ENCODE data around the gene RNFT2. TPM values are rescaled to one million over a fixed set of nuclear protein-coding genes. Genes with fewer than 3 reads are reported as not detected.

Gene RNFT2
- total RNA-seq, 2 donors from 2014 or later = 0.32 to 4.7 TPM

GRCh38 chr12:116790066-116790465 is 52.0 kb downstream of the RNFT2 start:
- intact Hi-C loops (cut with DNase I) = no loop called here
- H3K27ac ChIP-seq = no peak overlapping the region
- WGBS = 61% methylated on average over 1 of the region's 1 CpG

DNA sequence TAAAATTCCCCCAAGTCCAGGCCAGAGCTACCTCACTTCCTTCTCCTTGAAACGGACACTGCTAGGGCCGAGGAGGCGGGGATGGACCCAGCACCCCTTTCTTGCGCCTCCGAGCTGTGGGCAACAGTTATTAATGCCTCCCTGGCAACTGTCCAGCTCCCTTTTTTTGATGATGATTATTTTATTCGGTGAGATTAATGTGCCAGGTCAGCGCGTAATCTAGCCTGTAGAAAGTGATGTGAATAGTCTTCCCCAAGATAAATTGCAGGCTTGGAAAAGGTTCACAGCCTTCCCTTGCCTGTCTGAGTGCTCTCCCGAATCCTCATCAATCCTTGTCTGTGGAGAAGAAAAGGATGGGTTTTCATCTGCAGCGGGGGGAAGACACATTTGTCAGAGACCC is 54.3 kb downstream of the RNFT2 start:
- Histone ChIP-seq H3K9me3 (no peaks in the 10 kb centered on the region), H3K4me1 (replicated peaks) (no peaks in the 10 kb centered on the region), H3K27me3 (replicated peaks; ENCODE audit: insufficient read depth) (no peaks in the 10 kb centered on the region), H3K36me3 (no peaks in the 10 kb centered on the region), H3K4me3 (no peak overlapping the region), H3K27ac (no peak overlapping the region)
- WGBS = 89% methylated on average over 10 of the region's 10 CpGs
- no peak for DNase-seq (ENCODE audit: low spot score)
- TF ChIP-seq POLR2AphosphoS5 (IDR thresholded peaks at IDR 0.05) (no peak), POLR2A (IDR thresholded peaks at IDR 0.05) (no peak), CTCF (IDR thresholded peaks at IDR 0.05) (no peak)
- intact Hi-C loops (cut with DNase I) = no loop called here

More at GRCh38 chr12:116790066-116790465, 52.0 kb downstream of the RNFT2 start:
- no peaks in the 10 kb centered on the region for H3K36me3 ChIP-seq
- H3K9me3 ChIP-seq = no peaks in the 10 kb centered on the region
- no peak for DNase-seq (ENCODE audit: low spot score)
- H3K27me3 ChIP-seq (replicated peaks; ENCODE audit: insufficient read depth) = no peaks in the 10 kb centered on the region
- no peaks in the 10 kb centered on the region for H3K4me1 ChIP-seq (replicated peaks)
- TF ChIP-seq POLR2AphosphoS5 (IDR thresholded peaks at IDR 0.05) = no peak
- no peak for TF ChIP-seq CTCF (IDR thresholded peaks at IDR 0.05)
- TF ChIP-seq POLR2A (IDR thresholded peaks at IDR 0.05) = no peak
- H3K4me3 ChIP-seq = no peak overlapping the region

- intact Hi-C loops (cut with DNase I) = no loop called here
- no peaks in the 10 kb centered on the region for H3K4me1 ChIP-seq (replicated peaks)
- H3K4me3 ChIP-seq = no peak overlapping the region
- H3K27ac ChIP-seq = no peak overlapping the region
- WGBS = 91% methylated on average over 4 of the region's 4 CpGs
- no peak for DNase-seq (ENCODE audit: low spot score)
- H3K27me3 ChIP-seq (replicated peaks; ENCODE audit: insufficient read depth) = no peaks in the 10 kb centered on the region
- TF ChIP-seq CTCF (IDR thresholded peaks at IDR 0.05) (no peak), POLR2A (IDR thresholded peaks at IDR 0.05) (no peak), POLR2AphosphoS5 (IDR thresholded peaks at IDR 0.05) (no peak)
- H3K9me3 ChIP-seq = no peaks in the 10 kb centered on the region
- H3K36me3 ChIP-seq = no peaks in the 10 kb centered on the region
These were observed 56.6 kb downstream of the RNFT2 start for GRCh38 chr12:116794725-116795124.

GRCh38 chr12:116797885-116798284 is 59.8 kb downstream of the RNFT2 start:
- Histone ChIP-seq H3K4me3 (no peak overlapping the region), H3K27me3 (replicated peaks; ENCODE audit: insufficient read depth) (no peaks in the 10 kb centered on the region), H3K36me3 (no peaks in the 10 kb centered on the region), H3K27ac (no peak overlapping the region), H3K9me3 (no peaks in the 10 kb centered on the region), H3K4me1 (replicated peaks) (no peaks in the 10 kb centered on the region)
- peak; percentile 23 for DNase-seq (ENCODE audit: low spot score)
- 59% methylated on average over 6 of the region's 6 CpGs for WGBS
- intact Hi-C loops (cut with DNase I) = no loop called here
- no peak for TF ChIP-seq POLR2AphosphoS5 (IDR thresholded peaks at IDR 0.05)
- TF ChIP-seq CTCF (IDR thresholded peaks at IDR 0.05) = no peak
- no peak for TF ChIP-seq POLR2A (IDR thresholded peaks at IDR 0.05)

DNA sequence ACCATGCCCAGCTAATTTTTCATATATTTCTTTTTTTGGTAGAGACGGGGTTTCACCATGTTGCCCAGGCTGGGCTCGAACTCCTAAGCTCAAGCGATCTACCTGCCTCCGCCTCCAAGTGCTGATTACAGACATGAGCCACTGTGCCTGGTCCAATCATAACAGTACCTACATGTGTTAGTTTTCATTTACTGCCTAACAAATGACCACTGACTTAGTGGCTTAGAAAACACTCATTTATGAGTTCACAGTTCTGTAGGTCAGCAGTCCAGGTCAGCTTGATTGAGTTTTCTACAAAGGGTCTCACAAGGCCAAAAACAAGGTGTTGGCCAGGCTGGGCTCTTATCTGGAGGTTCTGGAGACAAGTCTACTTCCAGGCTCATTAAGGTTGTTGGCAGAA is 60.6 kb downstream of the RNFT2 start:
- Histone ChIP-seq H3K36me3 (no peaks in the 10 kb centered on the region), H3K9me3 (no peaks in the 10 kb centered on the region), H3K4me3 (no peak overlapping the region), H3K4me1 (replicated peaks) (no peaks in the 10 kb centered on the region), H3K27me3 (replicated peaks; ENCODE audit: insufficient read depth) (no peaks in the 10 kb centered on the region), H3K27ac (no peak overlapping the region)
- DNase-seq (ENCODE audit: low spot score) = no peak
- intact Hi-C loops (cut with DNase I) = no loop called here
- TF ChIP-seq POLR2AphosphoS5 (IDR thresholded peaks at IDR 0.05) = no peak
- no peak for TF ChIP-seq CTCF (IDR thresholded peaks at IDR 0.05)
- no peak for TF ChIP-seq POLR2A (IDR thresholded peaks at IDR 0.05)
- WGBS = 98% methylated on average over 4 of the region's 4 CpGs
